SIG-M5 (cell line): Measurements from ENCODE around the gene NPTXR.
"Not testable (repeated sequence)": the region's sequence is repeated elsewhere in the genome, so short reads cannot be mapped to it uniquely, and the experiment has no call there.

Experiments
- DNase-seq: peaks from one replicate; lab custom pipeline; 2025; lab: John Stamatoyannopoulos, UW

The NPTXR gene

GRCh38 chr22:38868286-38868721 is 24.5 kb upstream of the NPTXR start:
- no peak for DNase-seq

- no peak for DNase-seq
Measured at GRCh38 chr22:38867471-38868285, 23.9 kb upstream of the NPTXR start.

GRCh38 chr22:38867124-38867455 is 23.3 kb upstream of the NPTXR start:
- no peak for DNase-seq

- no peak for DNase-seq
Measured at GRCh38 chr22:38866399-38867123, 22.7 kb upstream of the NPTXR start.

GRCh38 chr22:38866024-38866398 is 22.2 kb upstream of the NPTXR start:
- no peak for DNase-seq

- DNase-seq, result no peak
Measured at GRCh38 chr22:38865201-38866023, 21.6 kb upstream of the NPTXR start.

GRCh38 chr22:38864361-38865191 is 20.7 kb upstream of the NPTXR start:
- DNase-seq, result no peak

GRCh38 chr22:38863531-38864131 is 19.8 kb upstream of the NPTXR start:
- DNase-seq, result no peak

GRCh38 chr22:38862375-38863329 is 18.8 kb upstream of the NPTXR start:
- DNase-seq, result no peak

GRCh38 chr22:38861927-38862326 is 18.1 kb upstream of the NPTXR start:
- no peak for DNase-seq

GRCh38 chr22:38861170-38861876 is 17.5 kb upstream of the NPTXR start:
- DNase-seq, result no peak

- no peak for DNase-seq
Measured at GRCh38 chr22:38860283-38861169, 16.7 kb upstream of the NPTXR start.

GRCh38 chr22:38859581-38860282 is 15.9 kb upstream of the NPTXR start:
- DNase-seq, result no peak

- DNase-seq, result no peak
Measured at GRCh38 chr22:38858492-38858891, 14.7 kb upstream of the NPTXR start.

GRCh38 chr22:38854476-38854875 is 10.6 kb upstream of the NPTXR start:
- DNase-seq, result not testable (repeated sequence)

- DNase-seq, result not testable (repeated sequence)
Measured at GRCh38 chr22:38853883-38854282, 10.1 kb upstream of the NPTXR start.

GRCh38 chr22:38853196-38853651 is 9.4 kb upstream of the NPTXR start:
- DNase-seq, result no peak

GRCh38 chr22:38852522-38852921 is 8.7 kb upstream of the NPTXR start:
- no peak for DNase-seq
